Chondrocyte (in vitro differentiated cells): ENCODE data around the gene POLG. TPM values are rescaled to one million over a fixed set of nuclear protein-coding genes. Genes with fewer than 3 reads are reported as not detected.

Experiments
- DNase-seq: peaks from one replicate; pipeline ENCODE4 v3.0.0; 2021; ENCODE audit warnings: mixed read lengths, low spot score
- H3K27ac Mint-ChIP-seq: one replicate; pipeline ENCODE4 v1.8.0; 2021; ENCODE audit warnings: mild to moderate bottlenecking, moderate library complexity, mixed read lengths; ENCODE audit not compliant: unreplicated experiment
- H3K27me3 Mint-ChIP-seq: 2 replicates; pipeline ENCODE4 v1.8.0; 2021; ENCODE audit warnings: low read depth, mixed read lengths
- H3K36me3 Mint-ChIP-seq: 2 replicates; pipeline ENCODE4 v1.8.0; 2021; ENCODE audit warnings: low read depth, mixed read lengths
- H3K4me1 Mint-ChIP-seq: 2 replicates; pipeline ENCODE4 v1.8.0; 2021; ENCODE audit warnings: low read depth, mild to moderate bottlenecking, mixed read lengths
- H3K4me3 Mint-ChIP-seq: one replicate; pipeline ENCODE4 v1.8.0; 2021; ENCODE audit warnings: mild to moderate bottlenecking, moderate library complexity, mixed read lengths; ENCODE audit not compliant: unreplicated experiment
- H3K9me3 Mint-ChIP-seq: 2 replicates; pipeline ENCODE4 v1.8.0; 2021; ENCODE audit warnings: low read depth, mixed read lengths
- CTCF ChIP-seq: fragments of 200-600 bp; sonication (generic); IDR thresholded peaks from 2 replicates; pipeline ENCODE4 v1.5.0; 2021; ENCODE audit warnings: antibody characterized with exemption, mild to moderate bottlenecking, moderate library complexity
- total RNA-seq: library from RNA; stranded (reverse); gene quantifications from 3 replicates; pipeline ENCODE4 v1.2.1, GENCODE V29; 2021

Gene POLG
- total RNA-seq, 1 donor from 2014 or later: 49.7 TPM

GRCh38 chr15:89372069-89372935 lies 37.7 kb upstream of the POLG start:
- H3K4me3 Mint-ChIP-seq: peak overlapping the region; percentile 50
- no peak overlapping the region for H3K27ac Mint-ChIP-seq
- H3K27me3 Mint-ChIP-seq: peaks cover 68% of the 10 kb centered on the region
- no peak for DNase-seq
- H3K36me3 Mint-ChIP-seq: no peaks in the 10 kb centered on the region
- no peaks in the 10 kb centered on the region for H3K9me3 Mint-ChIP-seq
- no peak for TF ChIP-seq CTCF
- peaks cover 1% of the 10 kb centered on the region for H3K4me1 Mint-ChIP-seq

DNA sequence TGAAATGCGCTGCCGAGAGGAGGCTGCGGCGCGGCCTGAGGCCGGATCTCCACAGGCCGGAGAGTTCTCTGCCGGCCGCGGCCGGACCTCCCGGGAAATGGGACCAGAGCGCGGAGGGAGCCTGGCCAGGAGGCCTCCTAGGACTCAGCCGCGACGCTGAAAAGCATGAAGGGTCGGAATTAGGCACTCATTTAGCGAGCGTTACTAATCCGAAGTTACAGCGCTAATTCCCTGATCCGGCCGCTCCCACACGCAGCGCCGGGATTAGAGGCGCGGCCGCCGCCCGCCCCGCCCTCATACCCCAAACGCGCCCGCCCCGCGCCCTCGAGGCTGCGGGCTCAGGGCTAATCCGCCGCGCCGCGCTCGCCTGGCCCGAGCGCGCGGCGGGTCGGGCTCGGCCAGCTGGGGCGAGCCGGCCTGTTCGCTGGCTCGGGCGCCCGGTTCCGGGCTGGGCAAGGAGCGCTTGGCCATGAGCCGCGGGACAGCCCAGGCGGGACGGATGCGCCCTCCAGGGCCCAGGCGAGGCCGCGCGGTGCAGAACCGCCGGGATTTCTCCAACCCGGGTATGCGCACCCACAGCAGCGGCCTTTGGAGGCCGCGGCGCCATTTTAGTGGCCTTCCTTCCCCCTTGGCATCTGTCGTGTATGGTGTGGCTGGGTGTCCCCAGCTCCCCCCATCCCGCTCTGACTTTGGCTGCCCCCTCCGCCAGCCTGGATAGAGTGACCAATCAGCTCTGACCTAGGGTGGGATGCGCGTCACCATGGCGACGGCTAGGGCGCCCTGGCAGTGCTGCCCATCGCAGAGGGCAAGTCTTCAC lies 36.8 kb upstream of the POLG start:
- Mint-ChIP-seq H3K4me3 (peak overlapping the region; percentile 12), H3K4me1 (peaks cover 4% of the 10 kb centered on the region), H3K36me3 (no peaks in the 10 kb centered on the region), H3K27ac (no peak overlapping the region), H3K9me3 (no peaks in the 10 kb centered on the region), H3K27me3 (peaks cover 68% of the 10 kb centered on the region)
- DNase-seq: no peak
- no peak for TF ChIP-seq CTCF

DNA sequence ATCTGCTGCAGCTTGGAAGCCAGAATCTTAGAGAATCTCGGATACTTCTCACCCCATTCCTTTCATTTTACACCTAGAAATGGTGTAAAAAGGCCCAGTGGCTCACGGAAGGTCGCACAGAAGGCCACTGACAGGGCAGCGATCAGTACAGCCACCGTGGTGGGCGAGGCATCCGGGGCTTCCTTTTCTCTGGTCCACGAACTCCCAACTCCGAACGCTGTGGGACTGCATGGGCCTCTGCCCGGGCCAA lies 36.3 kb upstream of the POLG start:
- Mint-ChIP-seq H3K4me3 (peak overlapping the region; percentile 12), H3K4me1 (peaks cover 4% of the 10 kb centered on the region), H3K27ac (no peak overlapping the region), H3K9me3 (no peaks in the 10 kb centered on the region), H3K36me3 (no peaks in the 10 kb centered on the region), H3K27me3 (peaks cover 69% of the 10 kb centered on the region)
- TF ChIP-seq CTCF: no peak
- DNase-seq: no peak

DNA sequence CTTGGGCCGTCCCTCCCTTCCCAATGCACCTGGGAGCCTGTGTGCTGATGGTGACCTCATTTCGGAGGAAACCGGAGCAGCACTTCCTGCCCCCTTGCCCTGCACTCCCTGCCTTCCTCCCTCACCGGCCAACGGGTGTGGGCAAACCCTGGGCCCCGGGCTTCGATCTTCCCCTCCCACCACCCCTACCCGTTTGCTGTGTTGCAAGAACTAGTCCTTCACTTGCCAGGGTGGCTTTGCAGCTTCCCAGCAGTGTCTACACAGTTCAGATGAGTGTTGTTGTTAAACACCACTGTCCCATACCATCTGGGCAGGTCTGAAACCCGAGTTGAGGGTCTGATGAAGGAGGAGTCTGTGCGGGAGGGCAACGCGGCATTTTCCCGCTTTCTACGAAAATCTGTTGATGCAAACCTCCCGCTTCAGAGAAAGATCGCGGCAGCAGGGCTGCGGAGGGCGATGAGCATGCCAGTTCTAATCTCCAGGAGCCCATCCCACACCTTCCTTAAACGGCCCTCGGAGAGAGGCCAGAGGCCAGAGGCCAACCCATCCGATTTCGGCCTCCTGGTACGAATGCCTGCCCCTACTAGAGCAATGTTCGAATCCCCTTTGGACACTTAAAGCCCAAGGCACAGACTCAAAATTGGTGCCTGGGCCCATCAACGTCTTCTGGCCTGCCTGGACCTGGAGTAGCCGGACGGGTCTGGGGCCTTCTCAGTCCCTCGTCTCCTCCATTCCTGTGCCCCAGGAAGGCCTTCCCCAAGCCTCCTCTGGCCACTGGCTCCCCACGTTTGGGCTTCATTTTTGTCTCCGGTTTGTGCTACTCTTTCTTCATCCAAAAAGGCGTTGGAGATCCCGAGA lies 35.7 kb upstream of the POLG start:
- TF ChIP-seq CTCF: no peak
- peaks cover 4% of the 10 kb centered on the region for H3K4me1 Mint-ChIP-seq
- H3K36me3 Mint-ChIP-seq: no peaks in the 10 kb centered on the region
- peaks cover 68% of the 10 kb centered on the region for H3K27me3 Mint-ChIP-seq
- H3K4me3 Mint-ChIP-seq: no peak overlapping the region
- H3K9me3 Mint-ChIP-seq: no peaks in the 10 kb centered on the region
- no peak overlapping the region for H3K27ac Mint-ChIP-seq
- DNase-seq: no peak
